Astrocyte (in vitro differentiated cells and primary cell): ENCODE data around the gene FN1. TPM values are rescaled to one million over a fixed set of nuclear protein-coding genes. Genes with fewer than 3 reads are reported as not detected.

ENCODE experiments used
- DNase-seq: peaks from one replicate; pipeline ENCODE4 v3.0.0-alpha.2; 2010; ENCODE audit warnings: low read depth
- FAIRE-seq: peaks from 2 replicates; lab custom pipeline; 2011; peaks lifted over from hg19 to GRCh38; lab: Jason Lieb, UNC
- H2AFZ ChIP-seq: 2 replicates; pipeline ENCODE4 v1.6.0; 2012; ENCODE audit warnings: low read depth, low read length, inconsistent platforms
- H3K27ac ChIP-seq: 2 replicates; pipeline ENCODE4 v1.5.1; 2011; ENCODE audit warnings: low read depth, low read length, inconsistent platforms
- H3K27me3 ChIP-seq: 2 replicates; pipeline ENCODE4 v1.6.0; 2011; ENCODE audit warnings: low read length, inconsistent platforms; ENCODE audit not compliant: insufficient read depth
- H3K36me3 ChIP-seq: 2 replicates; pipeline ENCODE4 v1.5.1; 2011; ENCODE audit warnings: low read length, inconsistent platforms; ENCODE audit not compliant: insufficient read depth
- H3K4me1 ChIP-seq: 2 replicates; pipeline ENCODE4 v1.5.1; 2011; ENCODE audit warnings: low read length, inconsistent platforms; ENCODE audit not compliant: insufficient read depth
- H3K4me2 ChIP-seq: 2 replicates; pipeline ENCODE4 v1.6.0; 2012; ENCODE audit warnings: low read length, inconsistent platforms
- H3K4me3 ChIP-seq: 2 replicates; pipeline ENCODE4 v1.5.1; 2011; ENCODE audit warnings: low read depth, mild to moderate bottlenecking, low read length, inconsistent platforms; ENCODE audit not compliant: insufficient read depth
- H3K79me2 ChIP-seq: 2 replicates; pipeline ENCODE4 v1.6.0; 2012; ENCODE audit warnings: mild to moderate bottlenecking, low read length, inconsistent platforms; ENCODE audit not compliant: insufficient read depth
- H3K9ac ChIP-seq: 2 replicates; pipeline ENCODE4 v1.6.0; 2012; ENCODE audit warnings: mild to moderate bottlenecking, low read length, inconsistent platforms
- H3K9me3 ChIP-seq: 2 replicates; pipeline ENCODE4 v1.5.1; 2012; ENCODE audit warnings: low read depth, mild to moderate bottlenecking, low read length, inconsistent platforms; ENCODE audit not compliant: insufficient read depth
- H4K20me1 ChIP-seq: 2 replicates; pipeline ENCODE4 v1.6.0; 2012; ENCODE audit warnings: low read length, inconsistent platforms; ENCODE audit not compliant: insufficient read depth
- H3K27ac Mint-ChIP-seq: one replicate; pipeline ENCODE4 v1.8.0; 2021; ENCODE audit warnings: mild to moderate bottlenecking, mixed read lengths; ENCODE audit not compliant: unreplicated experiment
- H3K27me3 Mint-ChIP-seq: one replicate; pipeline ENCODE4 v1.8.0; 2021; ENCODE audit warnings: low read depth, mixed read lengths; ENCODE audit not compliant: unreplicated experiment
- H3K36me3 Mint-ChIP-seq: one replicate; pipeline ENCODE4 v1.8.0; 2021; ENCODE audit warnings: low read depth, mixed read lengths; ENCODE audit not compliant: unreplicated experiment
- H3K4me1 Mint-ChIP-seq: one replicate; pipeline ENCODE4 v1.8.0; 2021; ENCODE audit warnings: low read depth, mixed read lengths; ENCODE audit not compliant: unreplicated experiment
- H3K4me3 Mint-ChIP-seq: one replicate; pipeline ENCODE4 v1.8.0; 2021; ENCODE audit warnings: mild to moderate bottlenecking, moderate library complexity, mixed read lengths; ENCODE audit not compliant: unreplicated experiment
- H3K9me3 Mint-ChIP-seq: one replicate; pipeline ENCODE4 v1.8.0; 2021; ENCODE audit warnings: mild to moderate bottlenecking, mixed read lengths; ENCODE audit not compliant: unreplicated experiment
- CTCF ChIP-seq: IDR thresholded peaks from 2 replicates; pipeline ENCODE4 v1.5.1; 2011; ENCODE audit warnings: low read depth, mild to moderate bottlenecking, inconsistent platforms, low read length, moderate library complexity; ENCODE audit not compliant: insufficient read depth
- EZH2 ChIP-seq: IDR thresholded peaks from 2 replicates; pipeline ENCODE4 v1.6.1; 2012; ENCODE audit warnings: mild to moderate bottlenecking, low read length, inconsistent platforms; ENCODE audit not compliant: insufficient read depth
- total RNA-seq: library from RNA; stranded (reverse); gene quantifications from 2 replicates; pipeline ENCODE4 v1.2.1, GENCODE V29; 2021

Gene FN1
- total RNA-seq, 1 donor from 2014 or later = 17,010 TPM

GRCh38 chr2:215420471-215420935, 15.4 kb downstream of the FN1 start:
- peaks cover 98% of the 10 kb centered on the region for H4K20me1 ChIP-seq
- H3K36me3 ChIP-seq = peaks cover 95% of the 10 kb centered on the region
- Mint-ChIP-seq H3K27ac (peak overlapping the region; percentile 3), H3K4me3 (peak overlapping the region; percentile 83), H3K27me3 (no peaks in the 10 kb centered on the region), H3K4me1 (peaks cover 54% of the 10 kb centered on the region), H3K9me3 (no peaks in the 10 kb centered on the region), H3K36me3 (peaks cover 15% of the 10 kb centered on the region)
- H3K4me2 ChIP-seq = peak overlapping the region; percentile 80
- FAIRE-seq (no peak), DNase-seq (no peak)
- H3K27me3 ChIP-seq = no peaks in the 10 kb centered on the region
- peaks cover 88% of the 10 kb centered on the region for H3K79me2 ChIP-seq
- H3K4me1 ChIP-seq = peaks cover 53% of the 10 kb centered on the region
- H3K4me3 ChIP-seq = peak overlapping the region; percentile 9
- TF ChIP-seq EZH2 (no peak), CTCF (no peak)
- no peak overlapping the region for H2AFZ ChIP-seq
- no peaks in the 10 kb centered on the region for H3K9me3 ChIP-seq
- peak overlapping the region; percentile 21 for H3K27ac ChIP-seq
- H3K9ac ChIP-seq = peak overlapping the region; percentile 74

- Histone ChIP-seq H3K4me1 (peaks cover 48% of the 10 kb centered on the region), H2AFZ (no peak overlapping the region), H3K36me3 (peaks cover 96% of the 10 kb centered on the region), H3K79me2 (peaks cover 83% of the 10 kb centered on the region), H3K27ac (peak overlapping the region; percentile 18), H3K4me3 (peak overlapping the region; percentile 9), H3K27me3 (no peaks in the 10 kb centered on the region), H4K20me1 (peaks cover 96% of the 10 kb centered on the region), H3K4me2 (peak overlapping the region; percentile 80), H3K9ac (peak overlapping the region; percentile 74), H3K9me3 (no peaks in the 10 kb centered on the region)
- peak overlapping the region; percentile 83 for H3K4me3 Mint-ChIP-seq
- TF ChIP-seq EZH2 = no peak
- TF ChIP-seq CTCF = no peak
- peaks cover 52% of the 10 kb centered on the region for H3K4me1 Mint-ChIP-seq
- peaks cover 15% of the 10 kb centered on the region for H3K36me3 Mint-ChIP-seq
- no peak for DNase-seq
- no peaks in the 10 kb centered on the region for H3K9me3 Mint-ChIP-seq
- no peaks in the 10 kb centered on the region for H3K27me3 Mint-ChIP-seq
- no peak for FAIRE-seq
- H3K27ac Mint-ChIP-seq = peak overlapping the region; percentile 3
These were observed 15.9 kb downstream of the FN1 start for GRCh38 chr2:215419769-215420470.

- peaks cover 96% of the 10 kb centered on the region for H4K20me1 ChIP-seq
- H2AFZ ChIP-seq = no peak overlapping the region
- peak overlapping the region; percentile 59 for H3K4me2 ChIP-seq
- Mint-ChIP-seq H3K9me3 (no peaks in the 10 kb centered on the region), H3K36me3 (peaks cover 10% of the 10 kb centered on the region), H3K27ac (peak overlapping the region; percentile 77), H3K27me3 (no peaks in the 10 kb centered on the region), H3K4me3 (peak overlapping the region; percentile 78), H3K4me1 (peaks cover 54% of the 10 kb centered on the region)
- H3K9me3 ChIP-seq = no peaks in the 10 kb centered on the region
- TF ChIP-seq CTCF (no peak), EZH2 (no peak)
- H3K4me3 ChIP-seq = peak overlapping the region; percentile 23
- peak overlapping the region; percentile 29 for H3K9ac ChIP-seq
- peak overlapping the region; percentile 42 for H3K27ac ChIP-seq
- H3K36me3 ChIP-seq = peaks cover 95% of the 10 kb centered on the region
- no peak for FAIRE-seq
- DNase-seq = no peak
- peaks cover 50% of the 10 kb centered on the region for H3K4me1 ChIP-seq
- H3K79me2 ChIP-seq = peaks cover 83% of the 10 kb centered on the region
- H3K27me3 ChIP-seq = no peaks in the 10 kb centered on the region
These were observed 16.8 kb downstream of the FN1 start for GRCh38 chr2:215419113-215419512.
